Measurements from ENCODE around the gene MANEA.
"Not testable (repeated sequence)": the region's sequence is repeated elsewhere in the genome, so short reads cannot be mapped to it uniquely, and the experiment has no call there.

MANEA gene

GRCh38 chr6:95577304-95578105, at the start of gene MANEA:
TSS of gene MANEA (plus strand) at chr6:95577535. CDS start at chr6:95586440, 8,905 bp downstream.
- DNase-seq (ENCODE audit: low spot score): peak; percentile 69

- DNase-seq (ENCODE audit: low spot score): no peak
Measured at GRCh38 chr6:95529762-95530161, 47.6 kb upstream of the MANEA start.

- DNase-seq (ENCODE audit: low spot score): no peak
Measured at GRCh38 chr6:95530176-95530819, 47.0 kb upstream of the MANEA start.

GRCh38 chr6:95543798-95544197, 33.5 kb upstream of the MANEA start:
- DNase-seq (ENCODE audit: low spot score): no peak

GRCh38 chr6:95544517-95545225, 32.7 kb upstream of the MANEA start:
- DNase-seq (ENCODE audit: low spot score): no peak

GRCh38 chr6:95545226-95545625, 32.1 kb upstream of the MANEA start:
- no peak for DNase-seq (ENCODE audit: low spot score)

- no peak for DNase-seq (ENCODE audit: low spot score)
Measured at GRCh38 chr6:95545686-95546085, 31.6 kb upstream of the MANEA start.

- no peak for DNase-seq (ENCODE audit: low spot score)
Measured at GRCh38 chr6:95546148-95546547, 31.2 kb upstream of the MANEA start.

GRCh38 chr6:95547043-95547442, 30.3 kb upstream of the MANEA start:
- DNase-seq (ENCODE audit: low spot score): no peak

GRCh38 chr6:95548188-95548786, 29.0 kb upstream of the MANEA start:
- DNase-seq (ENCODE audit: low spot score): no peak

GRCh38 chr6:95551678-95552324, 25.5 kb upstream of the MANEA start:
- DNase-seq (ENCODE audit: low spot score): no peak

- DNase-seq (ENCODE audit: low spot score): no peak
Measured at GRCh38 chr6:95553880-95554279, 23.5 kb upstream of the MANEA start.

GRCh38 chr6:95560956-95561355, 16.4 kb upstream of the MANEA start:
- DNase-seq (ENCODE audit: low spot score): not testable (repeated sequence)

- no peak for DNase-seq (ENCODE audit: low spot score)
Measured at GRCh38 chr6:95569560-95569959, 7.8 kb upstream of the MANEA start.

- DNase-seq (ENCODE audit: low spot score): peak; percentile 9
Measured at GRCh38 chr6:95572098-95572497, 5.2 kb upstream of the MANEA start.

GRCh38 chr6:95574811-95575210, 2.5 kb upstream of the MANEA start:
- DNase-seq (ENCODE audit: low spot score): peak; percentile 24

GRCh38 chr6:95576218-95576997, 927 bp upstream of the MANEA start:
- DNase-seq (ENCODE audit: low spot score): no peak

GRCh38 chr6:95576998-95577303, 384 bp upstream of the MANEA start:
- DNase-seq (ENCODE audit: low spot score): no peak

- DNase-seq (ENCODE audit: low spot score): peak; percentile 17
Measured at GRCh38 chr6:95578106-95578410, 723 bp downstream of the MANEA start.

GRCh38 chr6:95581073-95581472, 3.7 kb downstream of the MANEA start:
- DNase-seq (ENCODE audit: low spot score): no peak

GRCh38 chr6:95584226-95584625, 6.9 kb downstream of the MANEA start:
- not testable (repeated sequence) for DNase-seq (ENCODE audit: low spot score)

GRCh38 chr6:95587989-95588388, 10.7 kb downstream of the MANEA start:
- DNase-seq (ENCODE audit: low spot score): no peak

Measured in HuH-7 (cell line).